Stimulated activated CD4-positive, alpha-beta T cell treated with anti-CD3 and anti-CD28 coated beads, Interleukin-15, amount 100 ng/mL, for 48 hours (primary cell): ENCODE measurements around the gene AOAH.

Source experiments
- DNase-seq, 2 donors: peaks; one replicate each; pipeline ENCODE4 v3.0.0-alpha.2; 2020; ENCODE audit warnings: low read depth in 2 of 2

AOAH gene

GRCh38 chr7:36629351-36629750 is 94.9 kb downstream of the AOAH start:
- no peak for DNase-seq

- DNase-seq, result no peak
Measured at GRCh38 chr7:36627836-36628235, 96.5 kb downstream of the AOAH start.

GRCh38 chr7:36626111-36626510 is 98.2 kb downstream of the AOAH start:
- no peak for DNase-seq

GRCh38 chr7:36625247-36625646 is 99.0 kb downstream of the AOAH start:
- no peak for DNase-seq

GRCh38 chr7:36623247-36623646 is 101.0 kb downstream of the AOAH start:
- DNase-seq, result no peak

- DNase-seq, result no peak
Measured at GRCh38 chr7:36621396-36621795, 102.9 kb downstream of the AOAH start.

GRCh38 chr7:36620166-36620708 is 104.1 kb downstream of the AOAH start:
- no peak for DNase-seq

- DNase-seq, result no peak
Measured at GRCh38 chr7:36617408-36617807, 106.9 kb downstream of the AOAH start.

GRCh38 chr7:36615852-36616540 is 108.3 kb downstream of the AOAH start:
- DNase-seq, result no peak

GRCh38 chr7:36614959-36615358 is 109.3 kb downstream of the AOAH start:
- DNase-seq, result no peak

- DNase-seq, result no peak
Measured at GRCh38 chr7:36613031-36613614, 111.2 kb downstream of the AOAH start.

GRCh38 chr7:36611703-36612102 is 112.6 kb downstream of the AOAH start:
- DNase-seq, result no peak

GRCh38 chr7:36607721-36608095 is 116.6 kb downstream of the AOAH start:
- no peak for DNase-seq

GRCh38 chr7:36606976-36607720 is 117.1 kb downstream of the AOAH start:
- no peak for DNase-seq

- no peak for DNase-seq
Measured at GRCh38 chr7:36606153-36606975, 117.9 kb downstream of the AOAH start.

GRCh38 chr7:36605261-36606051 is 118.8 kb downstream of the AOAH start:
- no peak for DNase-seq

- no peak for DNase-seq
Measured at GRCh38 chr7:36604806-36605205, 119.5 kb downstream of the AOAH start.

- no peak for DNase-seq
Measured at GRCh38 chr7:36602934-36603887, 121.1 kb downstream of the AOAH start.

GRCh38 chr7:36602511-36602910 is 121.8 kb downstream of the AOAH start:
- DNase-seq, result no peak

- DNase-seq, result no peak
Measured at GRCh38 chr7:36601601-36602000, 122.7 kb downstream of the AOAH start.
